Heart right ventricle (tissue), 16 donors: ENCODE results near the gene SDS. TPM values are rescaled to one million over a fixed set of nuclear protein-coding genes. Genes with fewer than 3 reads are reported as not detected.

Experiments
- ATAC-seq, 8 donors: fragments of 200-7000 bp; cut with Tn5 transposase; one replicate each; pipeline ENCODE4 v1.9.1; 2020; ENCODE audit warnings: mild to moderate bottlenecking in 8 of 8, moderate library complexity in 8 of 8, moderate number of reproducible peaks in 1 of 8
- DNase-seq, 2 donors: peaks; one replicate each; pipeline ENCODE4 v3.0.0-alpha.2; 2020
- H3K27ac ChIP-seq, 10 donors: fragments of 200-600 bp; sonication (generic) in 2 of 10; one replicate each; pipeline versions ENCODE4 v1.5.0 to v1.8.0; 2020 to 2022; ENCODE audit warnings: mild to moderate bottlenecking in 3 of 10
- H3K27me3 ChIP-seq, 7 donors: fragments of 200-600 bp; one replicate each; pipeline ENCODE4 v1.8.0; 2021 to 2022; ENCODE audit warnings: mild to moderate bottlenecking in 2 of 7
- H3K36me3 ChIP-seq, 9 donors: fragments of 200-600 bp; sonication (generic) in 1 of 9; one replicate each; pipeline versions ENCODE4 v1.5.0 to v1.8.0; 2020 to 2022; ENCODE audit warnings: mild to moderate bottlenecking in 2 of 9
- H3K4me1 ChIP-seq, 9 donors: fragments of 200-600 bp; sonication (generic) in 1 of 9; one replicate each; pipeline versions ENCODE4 v1.5.0 to v1.8.0; 2020 to 2022; ENCODE audit warnings: mild to moderate bottlenecking in 4 of 9
- H3K4me3 ChIP-seq, 10 donors: fragments of 200-600 bp; sonication (generic) in 2 of 10; one replicate each; pipeline versions ENCODE4 v1.5.0 to v1.8.0; 2020 to 2022; ENCODE audit warnings: mild to moderate bottlenecking in 7 of 10, moderate library complexity in 2 of 10
- H3K9me3 ChIP-seq, 11 donors: fragments of 200-600 bp in 10 of 11; sonication (generic) in 2 of 11; one replicate each; pipeline versions ENCODE4 v1.5.0 to v1.8.0; 2013 to 2022; ENCODE audit warnings: mild to moderate bottlenecking in 2 of 11, control low read depth in 1 of 11, moderate library complexity in 1 of 11
- WGBS, 2 donors: extraction: QIAGEN DNeasy Blood & Tissue Kit; methylation state at CpG; one replicate each; pipeline ENCODE4 v1.1.7; 2013; ENCODE audit warnings: inconsistent platforms in 1 of 2; 5-methylcytosine and 5-hydroxymethylcytosine counted together
- intact Hi-C, 10 donors: fragments of 100-400 bp; cut with DNase I; formaldehyde crosslinking; loops; one replicate each; pipeline versions ENCODE4 v1.11.1 to v1.14.2; 2022
- polyA plus RNA-seq, 2 donors: library from polyadenylated mRNA; stranded (reverse); fragments of 200-250 nt; gene quantifications; one replicate each; pipeline ENCODE4 v1.2.3, GENCODE V29; 2013
- total RNA-seq, 10 donors: library from RNA; stranded (reverse); fragmentation: NEBNext Ultra II Directional in 3 of 10; extraction: Animal tissue kit (Norgen Biotek cat#: 25700) in 3 of 10; gene quantifications; one replicate each; pipeline versions ENCODE4 v1.2.1 to v1.2.4, GENCODE V29; 2021 to 2023
- TF ChIP-seq, protein P1 (sequence below), 9 donors: fragments of 200-600 bp; sonication (generic) in 2 of 9; IDR thresholded peaks; one replicate each; pipeline versions ENCODE4 v1.5.0 to v1.8.0; 2021 to 2022; ENCODE audit warnings: antibody characterized with exemption in 9 of 9, mild to moderate bottlenecking in 5 of 9, moderate library complexity in 1 of 9
- donor health status: Arrhythmogenic right ventricular cardiomyopathy.
- donor health status: ischemic (EF 13 %, LVEDD 7.1; RV severe dilation, severe dysfunction).
- donor health status: healthy with polysubstance abuse.
- donor health status: DM: no; HTN: yes; CAD: no.
- donor health status: DM: no; HTN: no; CAD: no.
- donor health status: ischemic (EF 25% LVEDD 6.9; RV normal size, moderate dysfunction).
- donor health status: ischemic (EF 25% LVEDD 5.7; RV mildly dilated, moderate dysfunction).
- donor health status: healthy.
- donor health status: DM: yes; HTN: yes; CAD: no.
- donor health status: Ischemic cardiomyopathy.
- donor health status: ischemic (EF 35%, LVEDD 5.7; RV mildly dilated, moderate dysfunction).
- donor health status: nonischemic (EF 11% LVEDD 7.7; RV severe dilation, severe dysfunction).
- donor health status: DM: yes; HTN: yes; CAD: no.
- donor health status: PGD.
- donor health status: ischemic (EF 29% LVEDD 5.4; RV normal size, mild dysfunction).
- donor health status: nonischemic (EF 23%, LVEDD 6.1; RV moderate dilation, normal function).

SDS gene
- total and polyA plus RNA-seq, 12 donors: 0.18 to 1.6 (median 0.33) TPM; not detected in 7

DNA sequence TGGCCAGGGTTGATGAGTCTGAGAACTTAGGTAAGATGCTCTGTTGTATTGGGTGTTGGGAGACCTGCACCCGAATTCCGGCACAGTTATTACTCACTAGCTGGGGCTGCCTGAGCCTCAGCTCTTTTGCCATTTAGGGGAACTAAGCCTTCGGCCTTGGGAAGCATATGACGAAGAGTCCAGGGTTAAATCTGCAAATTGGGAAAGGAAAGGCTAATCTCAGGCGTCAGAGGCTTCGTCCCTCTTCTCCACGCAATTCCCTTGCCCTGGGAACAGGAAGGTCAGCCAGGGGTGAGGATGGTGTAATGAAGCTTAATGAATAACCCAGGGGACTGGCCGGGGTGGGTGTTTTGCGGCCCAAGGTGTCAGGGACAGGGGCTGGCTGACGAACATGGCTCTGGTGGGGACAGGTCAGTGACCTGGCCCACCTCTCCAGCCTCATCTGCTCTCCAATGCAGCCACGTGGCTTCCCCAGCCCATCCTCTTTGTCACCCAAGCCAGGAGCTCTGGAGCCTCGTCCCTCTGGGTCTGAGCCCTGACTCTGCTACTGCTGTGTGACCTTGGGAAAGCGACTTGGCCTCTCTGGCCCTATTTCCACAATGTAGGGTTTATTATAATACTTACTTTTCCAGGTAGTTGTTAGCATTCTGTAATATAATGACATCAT, 14.7 kb upstream of the SDS start:
- DNase-seq (peak in 1 of 2 donors; percentile 16), ATAC-seq (peak in 1 of 8 donors; percentile 28)
- no peaks in the 10 kb centered on the region for H3K27me3 ChIP-seq
- H3K4me1 ChIP-seq: peaks cover 0 to 40% (median 9%) of the 10 kb centered on the region in 9 donors
- no peaks in the 10 kb centered on the region for H3K9me3 ChIP-seq
- WGBS, 2 donors: 37 to 42% methylated on average over 13 of the region's 13 CpGs
- TF ChIP-seq, protein P1, sequence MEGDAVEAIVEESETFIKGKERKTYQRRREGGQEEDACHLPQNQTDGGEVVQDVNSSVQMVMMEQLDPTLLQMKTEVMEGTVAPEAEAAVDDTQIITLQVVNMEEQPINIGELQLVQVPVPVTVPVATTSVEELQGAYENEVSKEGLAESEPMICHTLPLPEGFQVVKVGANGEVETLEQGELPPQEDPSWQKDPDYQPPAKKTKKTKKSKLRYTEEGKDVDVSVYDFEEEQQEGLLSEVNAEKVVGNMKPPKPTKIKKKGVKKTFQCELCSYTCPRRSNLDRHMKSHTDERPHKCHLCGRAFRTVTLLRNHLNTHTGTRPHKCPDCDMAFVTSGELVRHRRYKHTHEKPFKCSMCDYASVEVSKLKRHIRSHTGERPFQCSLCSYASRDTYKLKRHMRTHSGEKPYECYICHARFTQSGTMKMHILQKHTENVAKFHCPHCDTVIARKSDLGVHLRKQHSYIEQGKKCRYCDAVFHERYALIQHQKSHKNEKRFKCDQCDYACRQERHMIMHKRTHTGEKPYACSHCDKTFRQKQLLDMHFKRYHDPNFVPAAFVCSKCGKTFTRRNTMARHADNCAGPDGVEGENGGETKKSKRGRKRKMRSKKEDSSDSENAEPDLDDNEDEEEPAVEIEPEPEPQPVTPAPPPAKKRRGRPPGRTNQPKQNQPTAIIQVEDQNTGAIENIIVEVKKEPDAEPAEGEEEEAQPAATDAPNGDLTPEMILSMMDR (IDR thresholded peaks at IDR 0.05): no peak
- H3K27ac ChIP-seq: peak overlapping the region in 1 of 10 donors; percentile 69
- H3K36me3 ChIP-seq: no peaks in the 10 kb centered on the region
- H3K4me3 ChIP-seq: no peak overlapping the region
- intact Hi-C loops: no loop called here

GRCh38 chr12:113416091-113416754, 12.5 kb upstream of the SDS start:
- TF ChIP-seq, protein P1 (IDR thresholded peaks at IDR 0.05): no peak
- Histone ChIP-seq H3K27ac (peak overlapping the region in 2 of 10 donors; percentile 28 to 73), H3K4me1 (peaks cover 0 to 21% (median 0%) of the 10 kb centered on the region in 9 donors), H3K9me3 (no peaks in the 10 kb centered on the region), H3K4me3 (no peak overlapping the region), H3K27me3 (no peaks in the 10 kb centered on the region), H3K36me3 (no peaks in the 10 kb centered on the region)
- 54 to 55% methylated on average over 6 of the region's 6 CpGs for WGBS, 2 donors
- DNase-seq (no peak), ATAC-seq (peak in 5 of 8 donors; percentile 17 to 58 (median 30))
- intact Hi-C loops: no loop called here

DNA sequence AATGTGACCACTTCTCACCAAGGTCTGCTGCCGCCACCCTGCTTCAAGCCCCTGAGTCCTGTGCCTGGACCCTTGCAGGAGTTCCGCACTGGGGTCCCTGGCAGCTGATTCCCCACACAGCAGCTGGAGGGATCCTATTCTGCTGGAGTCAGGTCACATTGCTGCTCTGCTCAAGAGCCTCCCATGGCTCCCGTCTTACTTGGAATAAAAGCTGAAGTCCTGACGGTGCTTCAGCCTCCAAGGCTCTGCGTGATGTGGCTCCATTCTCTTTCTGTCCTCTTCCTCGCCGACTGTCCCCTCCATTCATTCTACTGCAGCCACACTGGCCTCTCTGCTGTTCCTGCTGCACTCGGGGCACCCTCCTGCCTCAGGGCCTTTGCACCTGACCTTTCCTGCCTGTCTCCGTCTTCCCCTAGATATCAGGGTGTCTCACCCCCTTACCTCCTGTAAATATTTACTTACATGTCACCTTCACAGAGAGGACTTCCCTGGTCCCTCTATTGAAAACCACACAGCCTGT, 10.9 kb upstream of the SDS start:
- ATAC-seq (no peak), DNase-seq (no peak)
- WGBS, 2 donors: 82 to 85% methylated on average over 9 of the region's 9 CpGs
- intact Hi-C loops: no loop called here
- Histone ChIP-seq H3K4me3 (no peak overlapping the region), H3K4me1 (peaks cover 0 to 21% (median 0%) of the 10 kb centered on the region in 9 donors), H3K9me3 (no peaks in the 10 kb centered on the region), H3K27me3 (peaks cover 0 to 6% (median 0%) of the 10 kb centered on the region in 7 donors), H3K27ac (no peak overlapping the region), H3K36me3 (no peaks in the 10 kb centered on the region)
- TF ChIP-seq, protein P1 (IDR thresholded peaks at IDR 0.05): no peak

GRCh38 chr12:113413488-113413939, 9.8 kb upstream of the SDS start:
- H3K9me3 ChIP-seq: no peaks in the 10 kb centered on the region
- TF ChIP-seq, protein P1 (IDR thresholded peaks at IDR 0.05): no peak
- no peak for DNase-seq
- no peak overlapping the region for H3K4me3 ChIP-seq
- no peak overlapping the region for H3K27ac ChIP-seq
- intact Hi-C loops: no loop called here
- H3K36me3 ChIP-seq: no peaks in the 10 kb centered on the region
- peaks cover 0 to 10% (median 0%) of the 10 kb centered on the region in 7 donors for H3K27me3 ChIP-seq
- peak in 3 of 8 donors; percentile 36 to 72 (median 69) for ATAC-seq
- peaks cover 0 to 17% (median 0%) of the 10 kb centered on the region in 9 donors for H3K4me1 ChIP-seq
- 53 to 55% methylated on average over 11 of the region's 11 CpGs for WGBS, 2 donors
